GM12865 (cell line): ENCODE results near the gene ADRM1.

ENCODE experiments used
- DNase-seq: peaks from one replicate; pipeline ENCODE4 v3.0.0; 2010; ENCODE audit warnings: low read depth
- H3K4me3 ChIP-seq: 2 replicates; pipeline ENCODE4 v1.5.1; 2011; ENCODE audit warnings: mild to moderate bottlenecking, low read depth, low read length, control low read depth
- TF ChIP-seq, protein P1 (sequence below): IDR thresholded peaks from 2 replicates; pipeline ENCODE4 v1.5.1; 2011; ENCODE audit warnings: low read length, control low read depth, low read depth, inconsistent platforms; ENCODE audit not compliant: insufficient read depth; ENCODE audit errors: missing control alignments

ADRM1 gene

DNA sequence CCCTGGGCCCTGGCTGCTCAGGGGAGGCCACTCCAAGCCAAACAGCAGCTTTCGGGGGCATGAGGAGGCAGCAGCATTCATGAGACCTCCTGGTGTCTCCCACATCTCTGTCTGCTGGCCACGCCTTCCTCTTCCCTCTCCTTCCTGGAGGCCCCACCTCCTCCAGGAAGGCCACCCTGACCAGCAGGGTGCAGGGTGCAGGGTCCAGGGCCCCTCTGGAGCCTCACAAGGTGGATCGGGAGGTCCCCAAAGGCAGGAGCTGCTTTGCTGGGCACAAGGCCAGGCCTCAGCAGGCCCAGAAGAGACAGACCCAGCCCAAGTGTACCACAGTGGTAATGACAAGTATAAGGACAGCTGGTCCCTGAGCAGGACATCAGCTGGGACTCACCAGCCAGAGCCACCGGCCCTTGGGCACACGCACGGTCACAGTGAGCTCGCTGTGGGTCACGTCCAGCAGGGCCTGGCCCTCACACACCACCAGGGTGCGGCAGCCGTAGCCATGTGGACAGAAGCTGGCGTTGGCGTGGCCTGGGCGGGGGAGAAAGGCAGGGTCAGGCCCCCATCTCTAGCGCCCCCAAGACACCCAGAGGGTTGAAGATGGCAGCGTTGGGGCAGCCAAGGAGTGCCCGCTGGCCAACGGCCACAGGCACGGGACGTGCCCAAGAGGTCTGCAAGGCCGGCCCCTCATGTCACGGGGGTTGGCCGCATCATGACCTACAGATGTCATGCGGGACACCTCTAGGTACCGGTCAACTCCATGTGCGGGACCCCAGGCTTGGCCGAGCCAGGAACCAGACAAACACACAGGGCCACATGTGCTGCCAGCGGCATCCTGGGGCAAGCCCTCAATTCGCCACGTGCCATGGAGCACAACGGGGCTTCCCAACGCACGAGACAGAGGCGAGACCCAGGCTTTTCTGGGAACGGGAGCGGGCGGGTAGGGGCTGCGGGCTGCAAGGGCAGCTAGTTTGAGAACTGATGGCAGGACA lies 26.9 kb downstream of the ADRM1 start:
- DNase-seq: no peak
- H3K4me3 ChIP-seq: no peak overlapping the region
- TF ChIP-seq, protein P1, sequence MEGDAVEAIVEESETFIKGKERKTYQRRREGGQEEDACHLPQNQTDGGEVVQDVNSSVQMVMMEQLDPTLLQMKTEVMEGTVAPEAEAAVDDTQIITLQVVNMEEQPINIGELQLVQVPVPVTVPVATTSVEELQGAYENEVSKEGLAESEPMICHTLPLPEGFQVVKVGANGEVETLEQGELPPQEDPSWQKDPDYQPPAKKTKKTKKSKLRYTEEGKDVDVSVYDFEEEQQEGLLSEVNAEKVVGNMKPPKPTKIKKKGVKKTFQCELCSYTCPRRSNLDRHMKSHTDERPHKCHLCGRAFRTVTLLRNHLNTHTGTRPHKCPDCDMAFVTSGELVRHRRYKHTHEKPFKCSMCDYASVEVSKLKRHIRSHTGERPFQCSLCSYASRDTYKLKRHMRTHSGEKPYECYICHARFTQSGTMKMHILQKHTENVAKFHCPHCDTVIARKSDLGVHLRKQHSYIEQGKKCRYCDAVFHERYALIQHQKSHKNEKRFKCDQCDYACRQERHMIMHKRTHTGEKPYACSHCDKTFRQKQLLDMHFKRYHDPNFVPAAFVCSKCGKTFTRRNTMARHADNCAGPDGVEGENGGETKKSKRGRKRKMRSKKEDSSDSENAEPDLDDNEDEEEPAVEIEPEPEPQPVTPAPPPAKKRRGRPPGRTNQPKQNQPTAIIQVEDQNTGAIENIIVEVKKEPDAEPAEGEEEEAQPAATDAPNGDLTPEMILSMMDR: no peak

GRCh38 chr20:62330576-62331317 lies 27.9 kb downstream of the ADRM1 start:
- no peak for DNase-seq
- TF ChIP-seq, protein P1: no peak
- H3K4me3 ChIP-seq: no peak overlapping the region

DNA sequence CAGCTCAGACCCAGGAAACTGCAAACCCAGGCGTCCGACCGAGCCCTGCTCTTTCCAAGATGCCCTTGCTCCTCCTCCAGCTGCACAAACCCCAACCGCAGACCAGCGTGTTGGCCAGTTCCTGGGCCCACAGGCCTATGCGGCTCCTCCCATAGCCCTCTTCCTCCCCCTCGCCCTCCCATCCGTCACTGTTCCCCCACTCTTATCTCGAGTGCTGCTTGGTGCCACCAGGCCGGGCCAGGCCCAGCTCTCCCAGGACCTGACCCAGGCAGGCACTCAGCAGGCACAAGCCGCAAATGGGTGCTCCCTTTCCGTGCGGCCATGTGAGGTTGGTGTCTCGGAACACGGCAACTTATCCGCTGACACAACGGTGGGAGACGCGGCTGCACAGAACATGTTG lies 28.6 kb downstream of the ADRM1 start:
- no peak overlapping the region for H3K4me3 ChIP-seq
- DNase-seq: no peak
- TF ChIP-seq, protein P1: no peak

DNA sequence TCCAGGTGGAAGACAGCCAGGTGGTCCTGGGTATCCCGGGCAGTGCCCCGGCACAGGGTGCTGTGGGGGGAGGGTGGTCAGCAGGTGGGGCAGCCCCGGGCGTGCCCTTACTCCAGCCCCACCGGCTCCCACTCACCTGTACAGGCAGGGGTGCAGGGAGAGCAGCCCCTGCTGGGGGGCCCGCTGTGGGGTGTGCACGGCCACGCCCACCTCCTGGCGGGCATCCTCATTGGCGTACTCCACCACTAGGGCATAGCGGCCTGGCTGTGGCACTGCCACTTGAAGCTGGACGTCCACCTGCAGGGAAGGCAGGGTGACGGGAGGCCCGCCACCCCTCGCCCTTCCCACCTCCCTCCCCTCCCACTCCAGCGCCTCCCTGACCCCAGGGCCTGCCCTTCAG lies 29.6 kb downstream of the ADRM1 start:
- H3K4me3 ChIP-seq: no peak overlapping the region
- no peak for DNase-seq
- TF ChIP-seq, protein P1: no peak

GRCh38 chr20:62332989-62333819 lies 30.4 kb downstream of the ADRM1 start:
- TF ChIP-seq, protein P1: no peak
- no peak overlapping the region for H3K4me3 ChIP-seq
- no peak for DNase-seq

GRCh38 chr20:62333820-62334595 lies 31.2 kb downstream of the ADRM1 start:
- H3K4me3 ChIP-seq: no peak overlapping the region
- TF ChIP-seq, protein P1: no peak
- DNase-seq: no peak
